Measurements from ENCODE around the gene PPIF.
"Not testable (repeated sequence)": the region's sequence is repeated elsewhere in the genome, so short reads cannot be mapped to it uniquely, and the experiment has no call there.

PPIF gene

GRCh38 chr10:79332610-79333315, 14.5 kb upstream of the PPIF start:
- DNase-seq = not testable (repeated sequence)

DNA sequence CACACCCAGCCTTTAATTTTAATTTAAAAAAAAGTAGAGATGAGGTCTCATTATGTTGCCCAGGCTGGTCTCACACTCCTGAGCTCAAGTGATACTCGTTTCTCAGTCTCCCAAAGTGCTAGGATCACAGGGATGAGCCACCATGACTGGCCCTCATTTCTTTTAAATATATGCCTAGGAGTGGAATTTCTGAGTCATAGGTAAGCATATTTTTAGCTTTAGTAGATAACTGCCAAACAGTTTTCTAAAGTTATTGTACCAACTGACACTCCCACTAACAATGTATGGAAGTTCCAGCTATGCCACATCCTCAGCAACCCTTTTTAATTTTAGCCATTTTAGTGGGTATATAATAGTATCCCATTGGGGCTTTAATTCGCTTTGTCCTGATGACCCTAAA, 13.8 kb upstream of the PPIF start:
- no peak for DNase-seq

- no peak for DNase-seq
Observed at GRCh38 chr10:79334573-79334972, 12.7 kb upstream of the PPIF start.

GRCh38 chr10:79335094-79335469, 12.2 kb upstream of the PPIF start:
- DNase-seq = no peak

GRCh38 chr10:79335470-79336235, 11.6 kb upstream of the PPIF start:
- DNase-seq = no peak

DNA sequence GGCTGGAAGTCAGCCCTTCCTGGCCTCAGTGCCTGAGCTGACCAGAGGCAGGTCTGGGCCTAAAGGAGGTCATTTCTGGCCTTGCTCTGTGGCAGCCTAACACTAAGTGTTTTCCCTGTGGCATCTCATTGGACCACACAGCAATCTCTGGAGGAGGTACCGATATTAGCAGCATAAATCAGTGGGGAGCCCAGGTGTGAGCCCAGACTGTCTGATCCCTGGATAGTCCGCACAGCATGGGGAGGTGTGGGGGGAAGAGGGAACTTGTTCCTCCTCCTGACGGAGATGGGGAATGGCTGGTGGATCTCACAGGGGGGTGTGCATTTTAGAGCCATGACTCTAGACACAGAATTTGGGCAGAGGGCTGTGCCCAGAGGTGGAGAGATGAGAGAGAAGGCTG, 11.0 kb upstream of the PPIF start:
- no peak for DNase-seq

GRCh38 chr10:79336739-79337138, 10.5 kb upstream of the PPIF start:
- no peak for DNase-seq

DNA sequence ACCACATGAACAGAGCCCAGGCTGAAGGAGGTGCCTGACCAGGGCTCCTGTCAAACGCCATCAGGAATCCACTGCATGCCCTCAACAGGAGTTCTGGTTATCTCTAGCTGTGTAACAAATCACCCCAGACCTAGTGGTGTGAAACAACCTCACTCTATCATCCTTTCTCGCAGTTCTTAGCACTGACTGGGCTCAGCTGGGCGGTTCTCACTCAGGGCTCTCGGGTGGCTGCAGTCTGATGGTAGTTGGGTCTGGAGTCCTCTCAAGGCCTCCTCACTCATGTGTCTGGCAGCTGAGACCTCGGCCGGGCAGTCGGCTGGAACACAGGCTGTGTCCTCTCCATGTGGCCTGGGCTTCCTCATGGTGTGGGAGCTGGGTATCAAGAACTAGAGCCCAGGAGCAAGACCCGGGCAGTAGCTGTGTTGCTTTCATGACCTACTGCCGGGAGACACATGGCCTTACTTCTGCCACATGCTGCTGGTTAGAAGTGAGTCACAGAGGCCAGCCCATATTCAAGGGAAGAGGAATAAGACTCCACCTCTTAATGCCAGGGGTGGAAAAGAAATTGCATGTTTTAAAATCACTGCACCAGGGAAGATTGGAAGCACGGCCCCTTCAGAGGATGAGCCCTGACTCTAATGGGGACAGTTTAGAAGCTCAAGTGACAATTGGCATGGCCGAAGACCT, 9.3 kb upstream of the PPIF start:
- not testable (repeated sequence) for DNase-seq

DNA sequence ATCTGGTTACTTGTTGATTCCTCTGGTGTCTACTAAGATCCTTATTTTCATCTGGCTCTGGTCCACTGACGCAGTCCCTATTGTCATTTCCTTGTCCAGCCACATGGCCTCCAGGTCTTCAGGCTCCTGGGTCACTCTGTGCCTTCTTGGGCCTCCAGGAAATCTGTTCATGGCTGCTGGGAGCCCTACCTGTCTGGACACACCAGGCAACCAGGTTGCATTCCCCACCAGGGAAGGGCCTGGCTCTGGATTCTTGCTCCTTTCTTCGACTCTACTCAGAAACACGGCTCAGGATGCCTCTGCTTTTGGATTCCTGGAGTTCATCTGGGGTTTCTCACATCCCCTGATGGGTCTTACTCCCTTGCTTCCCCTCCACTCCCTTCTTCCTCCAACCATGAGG, 8.0 kb upstream of the PPIF start:
- DNase-seq = no peak

- DNase-seq = no peak
Observed at GRCh38 chr10:79340646-79341244, 6.5 kb upstream of the PPIF start.

DNA sequence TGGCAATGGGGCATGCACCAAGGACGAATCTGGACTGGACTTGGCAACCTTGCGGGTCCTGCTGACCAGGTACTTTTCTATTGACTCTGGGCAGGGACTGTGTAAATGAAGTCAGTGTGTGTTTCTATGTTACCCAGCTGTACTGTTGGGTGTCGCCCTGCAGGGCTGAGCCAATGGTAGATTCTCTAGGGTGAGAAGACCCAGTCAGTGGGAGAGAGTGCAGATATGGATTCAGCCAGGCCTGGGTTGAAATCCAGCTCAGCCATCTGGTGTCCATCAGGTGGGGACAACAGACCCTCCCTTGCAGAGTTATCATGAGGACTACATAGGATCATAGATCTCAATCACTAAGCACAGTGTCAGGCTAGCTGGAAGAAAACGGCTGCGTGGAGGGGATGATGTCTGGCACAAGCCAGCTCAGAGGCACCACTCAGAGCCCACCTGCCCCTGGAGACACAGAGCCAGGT, 4.9 kb upstream of the PPIF start:
- no peak for DNase-seq

GRCh38 chr10:79342811-79343561, 4.3 kb upstream of the PPIF start:
- DNase-seq = no peak

DNA sequence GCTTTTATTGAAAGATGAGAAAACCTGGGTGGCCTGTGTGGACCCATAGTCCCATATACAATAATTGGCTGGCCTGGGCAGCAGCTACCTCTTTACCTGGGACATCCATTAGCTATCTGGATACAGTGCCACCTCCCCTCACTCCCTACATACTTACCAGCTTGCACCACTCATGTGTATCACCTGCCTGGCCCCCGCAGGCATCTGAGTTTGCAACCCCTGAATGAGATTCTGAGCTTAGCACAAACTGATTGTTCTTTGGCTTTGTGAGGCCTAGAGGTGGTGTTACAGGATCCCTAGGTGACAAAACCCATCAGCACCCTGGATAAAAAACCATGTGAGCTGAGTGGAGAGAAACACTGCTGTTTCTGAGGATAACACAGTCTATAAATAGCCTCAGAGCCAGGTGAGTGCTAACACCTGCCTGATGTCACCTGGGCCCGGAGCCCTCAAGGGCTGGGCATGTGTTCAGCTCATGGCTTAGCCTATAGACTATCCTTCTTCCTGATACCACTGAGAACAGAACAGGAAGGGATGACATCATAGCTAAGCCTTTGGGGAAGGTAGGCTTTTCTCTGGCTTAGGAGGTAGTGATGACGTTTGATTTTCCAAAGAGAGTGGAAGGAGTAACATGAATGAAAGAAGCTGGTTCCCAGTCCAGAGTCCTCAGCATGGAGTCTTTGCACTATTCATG, 2.6 kb upstream of the PPIF start:
- DNase-seq = no peak

GRCh38 chr10:79345241-79346011, 1.8 kb upstream of the PPIF start:
- no peak for DNase-seq

GRCh38 chr10:79346012-79346340, 1.3 kb upstream of the PPIF start:
- DNase-seq = no peak

- DNase-seq = no peak
Observed at GRCh38 chr10:79346388-79347225, 662 bp upstream of the PPIF start.

DNA sequence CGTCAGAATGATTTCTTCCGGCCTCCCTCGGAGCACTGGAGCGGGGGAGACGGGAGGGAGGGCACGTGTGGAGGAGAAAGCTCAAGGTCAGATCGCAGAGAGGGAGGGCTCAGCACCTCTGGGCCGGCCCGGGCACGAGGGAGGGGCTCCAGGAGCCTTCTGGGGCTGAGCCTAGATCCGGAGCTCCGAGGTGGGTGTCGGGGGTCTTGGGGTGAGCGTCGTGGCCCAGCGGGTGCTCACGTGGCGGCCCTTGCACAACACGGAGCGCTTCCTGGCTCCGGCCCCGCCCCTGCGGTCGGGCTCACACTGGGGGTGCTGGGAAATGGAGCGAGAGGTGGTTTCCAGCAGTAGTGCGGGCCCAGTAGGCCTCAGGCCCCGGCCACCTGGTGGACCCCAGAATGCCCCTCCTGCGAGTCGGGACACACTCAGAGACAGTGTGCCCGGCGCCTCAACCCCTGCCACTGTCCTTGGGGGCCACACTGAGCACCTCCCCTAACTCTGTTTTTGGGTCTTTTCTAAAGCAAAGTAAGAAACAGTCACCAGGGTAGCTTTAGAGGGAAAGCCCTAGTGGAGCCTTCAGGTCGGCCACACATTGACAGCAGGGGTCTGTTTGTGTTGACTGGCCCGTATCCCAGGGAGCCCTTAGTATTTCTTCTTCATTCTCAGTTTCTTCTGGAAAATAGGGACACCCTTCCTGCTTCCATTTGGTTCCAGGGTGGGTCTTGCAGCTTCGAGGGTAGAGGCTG, 798 bp downstream of the PPIF start:
- DNase-seq = no peak

DNA sequence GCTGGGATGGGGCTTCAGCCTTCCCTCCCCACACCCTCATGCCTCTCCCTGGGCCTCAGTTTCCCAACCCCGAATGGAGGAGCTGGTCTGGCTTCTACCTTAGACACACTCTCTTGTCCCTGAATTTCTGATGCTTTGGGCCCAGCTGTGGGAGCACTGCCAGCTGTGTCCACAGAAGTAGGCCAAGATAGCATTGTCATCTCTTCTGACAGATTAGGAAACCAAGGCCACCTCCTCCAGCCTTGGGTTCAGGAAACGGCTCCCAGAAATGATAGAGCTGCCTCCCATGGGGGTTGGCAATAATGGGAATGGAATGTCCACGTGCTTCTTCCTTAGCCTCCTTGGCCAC, 1.3 kb downstream of the PPIF start:
- no peak for DNase-seq

- DNase-seq = no peak
Observed at GRCh38 chr10:79349072-79349491, 1.8 kb downstream of the PPIF start.

Data from NCI-H446 treated with DMSO at 0.1 percent for 48 hours (cell line).